NCI-H1694 treated with DMSO at 0.1 percent for 48 hours (cell line): ENCODE data around the gene KCNH2.

Source experiments
- DNase-seq: peaks from one replicate; lab custom pipeline; 2025; lab: John Stamatoyannopoulos, UW

KCNH2 gene

GRCh38 chr7:150974468-150975391 lies 3.4 kb downstream of the KCNH2 start:
- no peak for DNase-seq

GRCh38 chr7:150973571-150974451 lies 4.3 kb downstream of the KCNH2 start:
- no peak for DNase-seq

- DNase-seq: no peak
Measured at GRCh38 chr7:150972741-150973140, 5.4 kb downstream of the KCNH2 start.

GRCh38 chr7:150972023-150972468 lies 6.1 kb downstream of the KCNH2 start:
- DNase-seq: peak; percentile 90

GRCh38 chr7:150971242-150972022 lies 6.7 kb downstream of the KCNH2 start:
- peak; percentile 31 for DNase-seq

GRCh38 chr7:150970424-150970823 lies 7.7 kb downstream of the KCNH2 start:
- DNase-seq: no peak

- DNase-seq: peak; percentile 89
Measured at GRCh38 chr7:150969475-150969874, 8.6 kb downstream of the KCNH2 start.

GRCh38 chr7:150968734-150969372 lies 9.3 kb downstream of the KCNH2 start:
- DNase-seq: peak; percentile 14

- no peak for DNase-seq
Measured at GRCh38 chr7:150968056-150968733, 9.9 kb downstream of the KCNH2 start.

GRCh38 chr7:150967349-150967748 lies 10.8 kb downstream of the KCNH2 start:
- peak; percentile 54 for DNase-seq

- no peak for DNase-seq
Measured at GRCh38 chr7:150966002-150966401, 12.1 kb downstream of the KCNH2 start.

- DNase-seq: no peak
Measured at GRCh38 chr7:150965273-150965830, 12.8 kb downstream of the KCNH2 start.

- peak; percentile 95 for DNase-seq
Measured at GRCh38 chr7:150964593-150965111, 13.5 kb downstream of the KCNH2 start.

- DNase-seq: peak; percentile 64
Measured at GRCh38 chr7:150963707-150964559, 14.2 kb downstream of the KCNH2 start.

- peak; percentile 74 for DNase-seq
Measured at GRCh38 chr7:150962553-150963399, 15.3 kb downstream of the KCNH2 start.

- no peak for DNase-seq
Measured at GRCh38 chr7:150962290-150962552, 15.9 kb downstream of the KCNH2 start.

GRCh38 chr7:150961510-150962289 lies 16.4 kb downstream of the KCNH2 start:
- DNase-seq: no peak
